H1 (cell line): ENCODE data around the gene TPO. TPM values are rescaled to one million over a fixed set of nuclear protein-coding genes. Genes with fewer than 3 reads are reported as not detected.

Source experiments
- CTCF ChIA-PET: fragments of 300-600 bp; sonication (Branson Sonifier 250); formaldehyde crosslinking; loops from one replicate; lab custom pipeline; 2021; ENCODE audit not compliant: partially characterized antibody; lab: Charles Lee
- POLR2A ChIA-PET: fragments of 300-600 bp; sonication (Branson Sonifier 250); formaldehyde crosslinking; loops from one replicate; lab custom pipeline; 2021; ENCODE audit warnings: inconsistent platforms; ENCODE audit not compliant: partially characterized antibody; lab: Charles Lee
- DNase-seq, 2 experiments: peaks; one replicate each; pipeline versions ENCODE4 v3.0.0 to v3.0.0-alpha.2; 2010 to 2022; ENCODE audit warnings: low spot score in 2 of 2, low read depth in 1 of 2, mixed read lengths in 1 of 2
- FAIRE-seq: peaks from 2 replicates; lab custom pipeline; 2011; peaks lifted over from hg19 to GRCh38; lab: Jason Lieb, UNC
- H2AFZ ChIP-seq: 2 replicates; pipeline ENCODE4 v1.8.1; 2012; ENCODE audit warnings: low read length, inconsistent platforms
- H2AK5ac ChIP-seq: 2 replicates; pipeline ENCODE4 v1.6.1; 2013; ENCODE audit warnings: low read depth, low read length
- H2BK120ac ChIP-seq: replicated peaks from 2 replicates; pipeline ENCODE3; 2013; ENCODE audit warnings: low read depth, low read length, inconsistent platforms
- H2BK12ac ChIP-seq: 2 replicates; pipeline ENCODE4 v1.6.1; 2013; ENCODE audit warnings: low read depth, low read length
- H2BK15ac ChIP-seq: 2 replicates; pipeline ENCODE4 v1.6.1; 2013; ENCODE audit warnings: low read length
- H2BK20ac ChIP-seq: 2 replicates; pipeline ENCODE4 v1.6.1; 2013; ENCODE audit warnings: low read length
- H2BK5ac ChIP-seq: 2 replicates; pipeline ENCODE4 v1.6.1; 2013; ENCODE audit warnings: low read depth, low read length
- H3K14ac ChIP-seq: 2 replicates; pipeline ENCODE4 v1.6.1; 2013; ENCODE audit warnings: inconsistent platforms; ENCODE audit not compliant: insufficient read length
- H3K18ac ChIP-seq: 2 replicates; pipeline ENCODE4 v1.6.1; 2013; ENCODE audit warnings: low read length; ENCODE audit errors: extremely low read depth
- H3K23ac ChIP-seq: 2 replicates; pipeline ENCODE4 v1.6.1; 2013; ENCODE audit warnings: inconsistent platforms; ENCODE audit not compliant: insufficient read length
- H3K23me2 ChIP-seq: 2 replicates; pipeline ENCODE4 v1.6.1; 2013; ENCODE audit warnings: low read depth, low read length
- H3K27ac ChIP-seq: 2 replicates; pipeline ENCODE4 v1.6.1; 2011; ENCODE audit warnings: low read depth, low read length, inconsistent platforms
- H3K27me3 ChIP-seq, 4 experiments: replicated peaks in 1 of 4; 1 replicate in 1 of 4; 2 replicates in 3 of 4; pipeline versions ENCODE4 v1.6.1 to v1.8.1; 2011 to 2013; ENCODE audit warnings: low read length in 3 of 4, mild to moderate bottlenecking in 3 of 4, inconsistent platforms in 2 of 4, mixed read lengths in 2 of 4, moderate library complexity in 1 of 4; ENCODE audit not compliant: control insufficient read depth in 3 of 4, insufficient read depth in 3 of 4; ENCODE audit errors: extremely low read depth in 1 of 4
- H3K36me3 ChIP-seq, 4 experiments: 2 replicates each; pipeline versions ENCODE4 v1.6.1 to v1.8.1; 2011 to 2013; ENCODE audit warnings: mild to moderate bottlenecking in 4 of 4, low read length in 3 of 4, moderate library complexity in 2 of 4, control low read depth in 1 of 4, inconsistent platforms in 1 of 4; ENCODE audit not compliant: insufficient read depth in 4 of 4, control insufficient read depth in 2 of 4
- H3K4ac ChIP-seq: replicated peaks from 2 replicates; pipeline ENCODE3; 2013; ENCODE audit warnings: low read length, low read depth, mixed read lengths, inconsistent platforms; ENCODE audit not compliant: insufficient read length
- H3K4me1 ChIP-seq, 4 experiments: replicated peaks in 1 of 4; 1 replicate in 1 of 4; 2 replicates in 3 of 4; pipeline versions ENCODE4 v1.6.1 to v1.8.1; 2011 to 2013; ENCODE audit warnings: low read length in 3 of 4, inconsistent platforms in 2 of 4, mixed read lengths in 1 of 4; ENCODE audit not compliant: insufficient read depth in 4 of 4, control insufficient read depth in 3 of 4
- H3K4me2 ChIP-seq, 2 experiments: 2 replicates each; pipeline versions ENCODE4 v1.6.1 to v1.8.1; 2011 to 2013; ENCODE audit warnings: low read depth in 2 of 2, low read length in 2 of 2, control low read depth in 1 of 2, inconsistent platforms in 1 of 2, mild to moderate bottlenecking in 1 of 2; ENCODE audit not compliant: insufficient read depth in 1 of 2
- H3K4me3 ChIP-seq, 4 experiments: fragments of 200-600, 300-600 bp in 1 of 4; sonication (generic), shearing (Covaris generic), sonication (Bioruptor Twin) in 1 of 4; 2 replicates each; pipeline versions ENCODE4 v1.5.1 to v1.8.1; 2011 to 2016; ENCODE audit warnings: low read length in 4 of 4, low read depth in 3 of 4, control low read depth in 2 of 4, inconsistent platforms in 2 of 4, mild to moderate bottlenecking in 2 of 4, mixed read lengths in 1 of 4, moderate library complexity in 1 of 4; ENCODE audit not compliant: insufficient read depth in 2 of 4; ENCODE audit errors: extremely low read depth in 1 of 4
- H3K56ac ChIP-seq: replicated peaks from 2 replicates; pipeline ENCODE3; 2013; ENCODE audit warnings: low read depth, mild to moderate bottlenecking, mixed read lengths, low read length, inconsistent platforms; ENCODE audit not compliant: insufficient read length
- H3K79me1 ChIP-seq: 2 replicates; pipeline ENCODE4 v1.6.1; 2013; ENCODE audit warnings: low read depth, low read length, control low read depth
- H3K79me2 ChIP-seq, 2 experiments: 2 replicates each; pipeline versions ENCODE4 v1.6.1 to v1.8.1; 2012 to 2013; ENCODE audit warnings: low read length in 2 of 2, mild to moderate bottlenecking in 2 of 2, inconsistent platforms in 1 of 2; ENCODE audit not compliant: insufficient read depth in 2 of 2, control insufficient read depth in 1 of 2
- H3K9ac ChIP-seq, 4 experiments: replicated peaks in 1 of 4; 1 replicate in 1 of 4; 2 replicates in 3 of 4; pipeline versions ENCODE4 v1.6.1 to v1.8.1; 2011 to 2013; ENCODE audit warnings: low read depth in 3 of 4, low read length in 3 of 4, control low read depth in 2 of 4, mild to moderate bottlenecking in 2 of 4, moderate library complexity in 2 of 4, inconsistent platforms in 1 of 4; ENCODE audit errors: extremely low read depth in 1 of 4
- H3K9me3 ChIP-seq, 2 experiments: 2 replicates each; pipeline versions ENCODE4 v1.6.1 to v1.8.1; 2012 to 2013; ENCODE audit warnings: mild to moderate bottlenecking in 2 of 2, moderate library complexity in 2 of 2, control low read depth in 1 of 2, inconsistent platforms in 1 of 2, low read depth in 1 of 2, low read length in 1 of 2, mixed read lengths in 1 of 2; ENCODE audit not compliant: insufficient read depth in 2 of 2
- H4K20me1 ChIP-seq, 2 experiments: replicated peaks in 1 of 2; 2 replicates each; pipeline versions ENCODE3 to v1.8.1; 2011 to 2013; ENCODE audit warnings: inconsistent platforms in 2 of 2, low read length in 2 of 2, mild to moderate bottlenecking in 1 of 2; ENCODE audit not compliant: insufficient read depth in 2 of 2, control insufficient read depth in 1 of 2
- H4K5ac ChIP-seq: 2 replicates; pipeline ENCODE4 v1.6.1; 2013; ENCODE audit warnings: low read length, low read depth, mixed read lengths, inconsistent platforms; ENCODE audit not compliant: insufficient read length
- H4K8ac ChIP-seq: 2 replicates; pipeline ENCODE4 v1.8.0; 2013; ENCODE audit warnings: mild to moderate bottlenecking, moderate library complexity, low read length, inconsistent platforms; ENCODE audit not compliant: insufficient read depth; ENCODE audit errors: extremely low read depth
- H4K91ac ChIP-seq: replicated peaks from 2 replicates; pipeline ENCODE3; 2013; ENCODE audit warnings: low read length, mixed read lengths, inconsistent platforms; ENCODE audit not compliant: insufficient read length
- CBX8 ChIP-seq: fragments of 300-800, 300-1000 bp; sonication (generic); IDR thresholded peaks from 2 replicates; pipeline ENCODE4 v1.7.1; 2016; ENCODE audit warnings: low read depth, low read length, borderline replicate concordance
- CTCF ChIP-seq, 3 experiments: IDR thresholded peaks; 1 replicate in 2 of 3; 2 replicates in 1 of 3; pipeline versions ENCODE4 v1.5.1 to v1.6.1; 2011; ENCODE audit warnings: low read length in 3 of 3, mild to moderate bottlenecking in 3 of 3, inconsistent platforms in 2 of 3, low read depth in 1 of 3, moderate library complexity in 1 of 3; ENCODE audit not compliant: insufficient read depth in 1 of 3; ENCODE audit errors: control extremely low read depth in 1 of 3
- FOSL1 ChIP-seq: IDR thresholded peaks from 2 replicates; pipeline ENCODE4 v1.6.1; 2011; ENCODE audit warnings: mild to moderate bottlenecking, low read depth, low read length, moderate library complexity; ENCODE audit not compliant: insufficient read depth
- RAD21 ChIP-seq, 2 experiments: IDR thresholded peaks in 1 of 2; conservative IDR thresholded peaks in 1 of 2; 2 replicates each; pipeline ENCODE4 v1.6.1; 2011; ENCODE audit warnings: low read depth in 2 of 2, low read length in 2 of 2, improper control_type of control experiment in 1 of 2, inconsistent platforms in 1 of 2, mild to moderate bottlenecking in 1 of 2, moderate library complexity in 1 of 2
- SAP30 ChIP-seq: fragments of 300-600 bp; sonication (generic); IDR thresholded peaks from 2 replicates; pipeline ENCODE4 v1.7.1; 2012; ENCODE audit warnings: low read length, moderate library complexity, mild to moderate bottlenecking, inconsistent platforms; ENCODE audit not compliant: insufficient read depth, insufficient replicate concordance
- SP4 ChIP-seq: IDR thresholded peaks from 2 replicates; pipeline ENCODE4 v1.6.1; 2012; ENCODE audit warnings: low read length, inconsistent platforms
- WGBS, 2 experiments: shearing (Covaris generic) in 1 of 2; methylation state at CpG; one replicate each; pipeline versions ENCODE4 v1.1.6 to v1.1.7; 2013 to 2015; ENCODE audit warnings: low lambda C conversion rate in 2 of 2, mixed read lengths in 2 of 2, inconsistent platforms in 1 of 2, low coverage in 1 of 2, missing lambda C conversion rate in 1 of 2; ENCODE audit not compliant: insufficient replicate concordance in 2 of 2, insufficient coverage in 1 of 2, insufficient read length in 1 of 2; ENCODE audit errors: extremely low coverage in 1 of 2, missing lambda C conversion rate in 1 of 2; 5-methylcytosine and 5-hydroxymethylcytosine counted together
- polyA plus RNA-seq, 7 experiments: library from polyadenylated mRNA; depleted of rRNA in 3 of 7; stranded (reverse) in 5 of 7; unstranded in 2 of 7; fragments of >200 nt in 5 of 7; fragments of 200-250 nt in 2 of 7; gene quantifications; 1 replicate in 5 of 7; 2 replicates in 1 of 7; 4 replicates in 1 of 7; pipeline versions ENCODE4 v1.2.1 to v1.2.3, GENCODE V29; 2011 to 2013; ENCODE audit warnings: missing spikeins in 2 of 7, mixed read lengths in 2 of 7
- total RNA-seq: library from RNA; stranded (reverse); fragmentation: NEBNext Ultra II Directional; extraction: Animal tissue kit (Norgen Biotek cat#: 25700); gene quantifications from 2 replicates; pipeline ENCODE4 v1.2.1, GENCODE V29; 2021

The TPO gene
- total and polyA plus RNA-seq, 2 of the 8 experiments (the other 6 are each of a cell fraction or from before 2014, with no cell fraction given) = not detected

- TF ChIP-seq SP4 (no peak), CBX8 (no peak), CTCF (IDR thresholded peaks at IDR 0.05; ENCODE audit: control extremely low read depth in 1 of 3, insufficient read depth in 1 of 3, low read depth in 1 of 3, low read length in 3 of 3) (peak in 1 of 3 experiments; percentile 1; a peak in 1 of 4 replicates), SAP30 (no peak), RAD21 (IDR thresholded peaks at IDR 0.05 in 1 of 2, conservative IDR thresholded peaks at IDR 0.05 in 1 of 2; ENCODE audit: low read depth in 2 of 2, low read length in 2 of 2) (peak in 1 of 2 experiments; percentile 16; a peak in 1 of 4 replicates), FOSL1 (no peak)
- Histone ChIP-seq H4K91ac (no peak overlapping the region), H3K14ac (no peak overlapping the region), H3K79me2 (no peaks in the 10 kb centered on the region), H3K9ac (no peak overlapping the region), H2AK5ac (no peak overlapping the region), H3K23ac (no peak overlapping the region), H2BK12ac (no peak overlapping the region), H2BK120ac (no peak overlapping the region), H2BK15ac (no peak overlapping the region), H3K23me2 (no peaks in the 10 kb centered on the region), H3K27ac (no peak overlapping the region), H3K4me1 (no peaks in the 10 kb centered on the region), H4K8ac (no peak overlapping the region), H2BK20ac (no peak overlapping the region), H2AFZ (no peak overlapping the region), H4K20me1 (no peaks in the 10 kb centered on the region), H3K27me3 (no peaks in the 10 kb centered on the region), H2BK5ac (no peak overlapping the region), H3K18ac (no peak overlapping the region), H3K4me2 (no peak overlapping the region), H3K79me1 (no peaks in the 10 kb centered on the region), H4K5ac (no peak overlapping the region), H3K4me3 (no peak overlapping the region), H3K36me3 (no peaks in the 10 kb centered on the region), H3K9me3 (peaks cover 0 to 3% of the 10 kb centered on the region in 2 experiments; a peak in 1 of 4 replicates), H3K4ac (no peak overlapping the region), H3K56ac (no peak overlapping the region)
- ChIA-PET CTCF (no interaction called here), POLR2A (no interaction called here)
- WGBS, 2 experiments = 92% methylated on average over 12 of the region's 12 CpGs; no CpG with 5 or more reads in 1 of the 2 experiments
- no peak for FAIRE-seq
- DNase-seq = no peak
Observed at GRCh38 chr2:1453561-1453960, 40.3 kb downstream of the TPO start.
